ENCODE measurements around the gene SCAPER.

- no peak for TF ChIP-seq CTCF (IDR thresholded peaks at IDR 0.05)
- no peak for TF ChIP-seq POLR2AphosphoS5 (IDR thresholded peaks at IDR 0.05; ENCODE audit: low read depth, low read length)
Measured at GRCh38 chr15:76546805-76547204, 358.3 kb downstream of the SCAPER start.
